ENCODE results near the gene TNIK.

The TNIK gene

GRCh38 chr3:171420667-171421066, 39.5 kb downstream of the TNIK start:
- DNase-seq (ENCODE audit: low read depth, low spot score), result no peak

DNA sequence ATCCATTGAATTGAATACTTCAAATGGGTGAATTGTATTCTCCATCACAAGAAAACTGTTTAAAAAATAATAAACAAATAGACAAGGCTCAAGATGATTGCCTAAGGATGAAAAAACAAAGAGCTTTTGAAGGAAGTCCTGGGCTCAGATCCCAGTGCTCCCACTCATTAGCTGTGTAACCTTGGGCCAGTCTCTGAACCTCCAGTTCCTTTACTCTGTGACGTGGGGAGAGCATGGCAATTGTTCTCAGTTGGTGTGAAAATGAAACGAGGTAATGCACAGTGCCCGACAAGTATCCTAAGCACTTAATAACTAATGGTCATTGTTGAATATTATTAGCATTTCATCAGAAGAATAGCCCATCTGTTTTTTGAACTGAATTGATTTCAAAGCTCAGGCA, 40.7 kb downstream of the TNIK start:
- DNase-seq (ENCODE audit: low read depth, low spot score), result no peak

GRCh38 chr3:171417813-171418212, 42.4 kb downstream of the TNIK start:
- DNase-seq (ENCODE audit: low read depth, low spot score), result no peak

GRCh38 chr3:171417137-171417536, 43.1 kb downstream of the TNIK start:
- no peak for DNase-seq (ENCODE audit: low read depth, low spot score)

- no peak for DNase-seq (ENCODE audit: low read depth, low spot score)
Observed at GRCh38 chr3:171416666-171417065, 43.5 kb downstream of the TNIK start.

GRCh38 chr3:171416061-171416460, 44.1 kb downstream of the TNIK start:
- no peak for DNase-seq (ENCODE audit: low read depth, low spot score)

GRCh38 chr3:171415070-171415469, 45.1 kb downstream of the TNIK start:
- DNase-seq (ENCODE audit: low read depth, low spot score), result no peak

DNA sequence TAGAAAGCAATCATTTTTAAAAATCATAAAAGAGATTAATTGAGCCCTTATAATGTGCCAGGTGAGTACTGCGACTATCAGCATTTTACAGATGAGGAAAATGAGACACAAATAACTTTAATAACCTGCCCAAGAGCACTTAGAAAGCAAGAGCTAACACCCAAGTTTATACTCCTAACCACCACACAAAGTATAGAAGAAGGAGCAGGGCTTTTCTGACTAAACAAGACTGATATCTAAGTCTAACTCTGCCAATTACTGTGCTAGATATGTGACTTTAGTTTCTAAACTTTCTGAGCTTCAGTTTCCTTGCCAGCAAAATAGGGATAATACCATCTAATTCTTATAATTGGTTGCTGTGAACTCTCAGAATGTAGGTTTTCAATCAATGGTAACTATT, 47.7 kb downstream of the TNIK start:
- no peak for DNase-seq (ENCODE audit: low read depth, low spot score)

DNA sequence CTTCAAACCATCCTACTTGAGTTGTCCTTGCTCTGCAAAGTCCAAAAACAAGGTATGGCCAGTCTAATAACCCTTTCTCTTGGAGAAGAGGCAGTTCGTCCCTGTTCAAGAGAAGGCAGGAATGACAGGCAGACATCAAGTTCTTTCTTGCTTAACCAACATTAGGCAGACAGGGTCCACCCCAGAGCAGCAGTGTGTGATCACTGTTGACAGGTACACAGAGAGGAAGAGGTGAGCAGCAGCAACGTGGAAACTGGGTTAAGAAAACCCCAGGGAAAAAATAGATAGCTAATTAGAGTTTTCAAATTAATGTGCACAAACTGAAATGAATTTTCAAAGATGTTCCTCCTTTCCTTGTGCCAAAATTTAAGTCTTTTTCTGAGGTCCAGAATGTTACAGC, 48.2 kb downstream of the TNIK start:
- no peak for DNase-seq (ENCODE audit: low read depth, low spot score)

DNA sequence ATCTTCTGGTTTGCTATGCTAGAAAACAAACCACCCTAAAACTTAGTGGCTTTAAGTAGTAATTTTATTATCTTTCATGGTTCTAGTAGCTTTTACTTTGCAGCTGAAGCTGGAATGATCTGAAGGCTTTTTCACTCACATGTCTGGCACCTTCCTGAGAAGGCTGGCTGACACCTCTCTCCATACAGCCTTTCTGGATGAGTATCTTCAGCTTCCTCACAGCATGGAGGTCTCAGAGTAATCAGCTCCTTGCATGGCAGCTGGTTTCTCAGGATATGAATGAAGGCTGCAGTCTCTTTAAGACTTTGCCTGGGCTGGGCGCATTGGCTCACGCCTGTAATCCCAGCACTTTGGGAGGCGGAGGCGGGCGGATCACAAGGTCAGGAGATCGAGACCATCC, 50.0 kb downstream of the TNIK start:
- no peak for DNase-seq (ENCODE audit: low read depth, low spot score)

DNA sequence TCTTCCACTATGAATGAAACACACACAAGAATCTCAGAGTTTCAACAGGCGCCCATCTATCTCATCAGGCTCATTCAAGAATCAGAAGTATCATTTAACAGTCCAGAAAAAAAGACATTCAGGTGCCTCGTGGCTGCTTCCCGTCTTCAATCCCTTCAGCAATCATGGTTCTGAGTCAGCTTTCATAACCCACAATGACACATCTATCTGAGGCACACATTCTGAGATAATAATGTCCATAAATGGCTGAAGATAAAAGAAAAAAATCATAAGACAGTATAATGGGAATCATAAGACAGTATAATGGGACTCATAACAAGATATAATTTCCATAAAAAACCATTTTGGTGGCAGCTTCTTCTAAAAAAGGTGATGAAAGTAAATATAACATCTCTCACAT, 52.4 kb downstream of the TNIK start:
- DNase-seq (ENCODE audit: low read depth, low spot score), result no peak

GRCh38 chr3:171404376-171404967, 55.7 kb downstream of the TNIK start:
- DNase-seq (ENCODE audit: low read depth, low spot score), result no peak

GRCh38 chr3:171402281-171402680, 57.9 kb downstream of the TNIK start:
- DNase-seq (ENCODE audit: low read depth, low spot score), result no peak

DNA sequence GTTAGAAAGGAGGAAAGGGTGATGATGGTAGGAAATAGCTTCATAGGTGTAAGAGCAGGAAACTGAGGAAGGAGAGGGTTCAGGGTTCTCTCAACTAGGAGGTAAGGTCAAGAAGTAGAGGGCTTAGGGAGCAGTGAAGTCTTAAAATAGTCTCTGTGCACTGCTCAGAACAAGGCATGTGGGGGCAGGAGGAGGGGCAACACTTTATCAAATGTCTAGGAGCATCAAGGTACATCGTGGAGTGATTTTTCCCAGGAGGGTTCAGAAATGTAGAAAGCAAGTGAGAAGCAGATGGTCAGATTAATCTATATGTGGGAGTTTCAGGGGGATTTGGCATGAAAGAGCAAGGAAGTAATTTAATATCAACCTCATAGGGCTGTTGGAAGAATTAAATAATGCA, 58.8 kb downstream of the TNIK start:
- no peak for DNase-seq (ENCODE audit: low read depth, low spot score)

GRCh38 chr3:171399842-171400241, 60.4 kb downstream of the TNIK start:
- DNase-seq (ENCODE audit: low read depth, low spot score), result no peak

- no peak for DNase-seq (ENCODE audit: low read depth, low spot score)
Observed at GRCh38 chr3:171398343-171398742, 61.9 kb downstream of the TNIK start.

- no peak for DNase-seq (ENCODE audit: low read depth, low spot score)
Observed at GRCh38 chr3:171397089-171397488, 63.1 kb downstream of the TNIK start.

DNA sequence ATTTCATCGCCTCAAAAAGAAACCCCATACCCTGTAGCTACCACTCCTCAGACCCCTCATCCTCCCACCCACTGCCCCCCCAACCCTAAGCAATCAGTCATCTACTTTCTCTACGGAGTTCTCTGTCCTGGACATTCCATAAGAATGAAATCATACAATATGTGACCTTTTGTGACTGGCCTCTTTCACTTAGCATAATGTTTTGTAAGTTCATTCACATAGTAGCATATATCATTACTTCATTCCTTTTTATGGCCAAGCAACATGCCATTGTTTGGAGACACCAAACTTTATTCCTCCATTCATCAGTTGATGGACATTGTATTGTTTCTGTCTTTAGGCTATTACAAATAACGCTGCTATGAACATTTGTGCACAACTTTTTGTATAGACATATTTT, 64.2 kb downstream of the TNIK start:
- no peak for DNase-seq (ENCODE audit: low read depth, low spot score)

GRCh38 chr3:171393032-171393744, 67.0 kb downstream of the TNIK start:
- no peak for DNase-seq (ENCODE audit: low read depth, low spot score)

- no peak for DNase-seq (ENCODE audit: low read depth, low spot score)
Observed at GRCh38 chr3:171391432-171391831, 68.8 kb downstream of the TNIK start.

- no peak for DNase-seq (ENCODE audit: low read depth, low spot score)
Observed at GRCh38 chr3:171390051-171390941, 69.9 kb downstream of the TNIK start.

DNA sequence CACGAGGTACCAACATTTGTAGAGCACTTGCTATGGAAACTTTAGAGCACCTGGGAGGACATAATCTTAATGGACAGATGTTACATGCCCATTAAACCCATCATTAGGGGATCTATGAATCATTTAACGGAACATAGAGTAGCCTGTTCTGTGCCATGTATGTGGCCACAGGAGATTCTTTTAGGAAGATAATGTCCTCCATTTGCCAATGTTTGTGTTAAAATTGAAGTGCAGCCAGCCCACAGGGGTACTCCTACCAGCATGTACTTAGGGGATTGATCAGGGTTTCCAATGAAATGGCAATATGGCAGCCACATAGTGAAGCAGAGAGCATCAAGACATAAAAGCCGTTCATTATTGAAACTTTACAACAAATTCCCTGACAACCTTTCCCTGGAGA, 70.7 kb downstream of the TNIK start:
- no peak for DNase-seq (ENCODE audit: low read depth, low spot score)

DNA sequence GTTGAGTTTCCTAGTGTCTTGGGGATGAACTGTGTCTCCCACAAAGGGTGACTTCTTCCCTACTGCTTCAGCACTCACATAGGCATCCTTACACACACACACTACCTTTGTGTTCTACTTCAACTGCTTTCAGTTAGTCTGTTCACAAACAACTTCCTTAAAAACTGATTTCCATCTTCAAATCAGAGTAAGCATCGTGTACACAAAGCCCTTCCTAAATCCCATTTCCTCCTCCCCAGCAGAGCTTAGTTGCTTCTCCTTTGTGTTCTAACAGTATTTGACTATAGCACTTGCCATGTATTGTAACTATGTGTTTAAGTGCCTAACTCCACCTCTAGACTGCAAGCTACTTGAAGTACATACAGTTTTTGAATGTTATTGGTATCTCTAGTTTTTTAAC, 71.7 kb downstream of the TNIK start:
- DNase-seq (ENCODE audit: low read depth, low spot score), result no peak

Measured in activated CD4-positive, CD25-positive, alpha-beta regulatory T cell treated with anti-CD3 and anti-CD28 coated beads, Interleukin-2, amount 50 U/mL, for 16 hours (primary cell).